ENCODE measurements around the gene RIMKLB. TPM values are rescaled to one million over a fixed set of nuclear protein-coding genes. Genes with fewer than 3 reads are reported as not detected.

RIMKLB gene
- total RNA-seq, 1 experiment from 2014 or later: 0.39 TPM

- intact Hi-C loops (cut with micrococcal nuclease): no loop called here
- Histone ChIP-seq H3K4me3 (replicated peaks in 1 of 2; ENCODE audit: low read depth in 1 of 2, low read length in 2 of 2) (no peak overlapping the region), H3K4me2 (ENCODE audit: low read length) (no peak overlapping the region), H3K79me2 (ENCODE audit: insufficient read depth, low read length) (no peaks in the 10 kb centered on the region), H2AFZ (ENCODE audit: low read depth, low read length, poor library complexity, severe bottlenecking) (no peak overlapping the region), H4K20me1 (ENCODE audit: insufficient read depth) (no peaks in the 10 kb centered on the region), H3K36me3 (ENCODE audit: control insufficient read depth in 1 of 2, insufficient read depth in 2 of 2, low read length in 2 of 2) (no peaks in the 10 kb centered on the region), H3K9me2 (ENCODE audit: insufficient read depth) (no peaks in the 10 kb centered on the region), H3K27me3 (ENCODE audit: insufficient read depth, low read length) (no peaks in the 10 kb centered on the region), H3K9me3 (ENCODE audit: control insufficient read depth in 1 of 2, insufficient read depth in 1 of 2, low read depth in 1 of 2, low read length in 2 of 2) (no peaks in the 10 kb centered on the region), H3K4me1 (ENCODE audit: control insufficient read depth in 1 of 2, insufficient read depth in 2 of 2, low read length in 2 of 2) (peaks cover 0 to 2% of the 10 kb centered on the region in 2 experiments; a peak in 1 of 4 replicates), H3K9ac (ENCODE audit: low read length) (no peak overlapping the region), H3K27ac (ENCODE audit: low read depth, low read length) (no peak overlapping the region)
- TF ChIP-seq ZNF274 (IDR thresholded peaks at IDR 0.05; ENCODE audit: low read depth, low read length): no peak
- TF ChIP-seq SIN3A (IDR thresholded peaks at IDR 0.05; ENCODE audit: low read depth): no peak
- TF ChIP-seq ZFX (IDR thresholded peaks at IDR 0.05): no peak
- no peak for TF ChIP-seq ATF3 (IDR thresholded peaks at IDR 0.05)
- no peak for TF ChIP-seq MAX (IDR thresholded peaks at IDR 0.05)
- no peak for TF ChIP-seq EGR1 (IDR thresholded peaks at IDR 0.05; ENCODE audit: low read depth)
- TF ChIP-seq CBX3 (IDR thresholded peaks at IDR 0.05; ENCODE audit: low read depth): no peak
- TF ChIP-seq EZH2phosphoT487 (IDR thresholded peaks at IDR 0.05; ENCODE audit: borderline replicate concordance): no peak
- no peak for TF ChIP-seq POLR2A (IDR thresholded peaks at IDR 0.05; ENCODE audit: borderline replicate concordance, extremely low read depth, insufficient read depth, insufficient read length)
- DNase-seq (ENCODE audit: low read depth, low spot score) (no peak), ATAC-seq (no peak)
- ChIA-PET CTCF (no interaction called here), POLR2A (no interaction called here), RAD21 (ENCODE audit: low non-redundant PET in 1 of 2, low total read pairs in 2 of 2, uncharacterized antibody in 2 of 2, unreplicated experiment in 2 of 2) (no interaction called here)
- no TSS peak for BruUV-seq (replicated peaks)
These were observed 134.7 kb downstream of the RIMKLB start for GRCh38 chr12:8832500-8832899.

Other genes starting within 250 kb of the RIMKLB start
- gene CLEC6A, start 242.0 kb upstream of the RIMKLB start, total RNA-seq (2021; ENCODE audit: unreplicated experiment): not detected
- gene CLEC4D, start 184.5 kb upstream of the RIMKLB start, total RNA-seq (2021; ENCODE audit: unreplicated experiment): not detected
- gene CLEC4E, start 157.1 kb upstream of the RIMKLB start, total RNA-seq (2021; ENCODE audit: unreplicated experiment): not detected
- not detected for gene AICDA, start 85.1 kb upstream of the RIMKLB start, total RNA-seq (2021; ENCODE audit: unreplicated experiment)
- not detected for gene MFAP5, start 35.2 kb upstream of the RIMKLB start, total RNA-seq (2021; ENCODE audit: unreplicated experiment)
- not detected for gene A2ML1, start 124.6 kb downstream of the RIMKLB start, total RNA-seq (2021; ENCODE audit: unreplicated experiment)
- 22.8 TPM for gene PHC1, start 216.5 kb downstream of the RIMKLB start, total RNA-seq (2021; ENCODE audit: unreplicated experiment)

Data from HCT116 (cell line).